Mesendoderm (in vitro differentiated cells): ENCODE measurements around the gene HOXD3.

Experiments
- DNase-seq: peaks from one replicate; pipeline ENCODE4 v3.0.0; 2013
- H2AK5ac ChIP-seq: 2 replicates; pipeline ENCODE4 v1.6.1; 2013; ENCODE audit warnings: low read length, inconsistent platforms
- H2BK120ac ChIP-seq: 2 replicates; pipeline ENCODE4 v1.6.1; 2013; ENCODE audit warnings: low read depth, mild to moderate bottlenecking, low read length, moderate library complexity, mixed read lengths
- H2BK15ac ChIP-seq: replicated peaks from 2 replicates; pipeline ENCODE4 v1.6.1; 2013; ENCODE audit warnings: low read depth, mild to moderate bottlenecking, moderate library complexity
- H2BK5ac ChIP-seq: 2 replicates; pipeline ENCODE4 v1.6.1; 2013; ENCODE audit warnings: low read length, inconsistent platforms
- H3K18ac ChIP-seq: 2 replicates; pipeline ENCODE4 v1.6.1; 2013; ENCODE audit warnings: mild to moderate bottlenecking, low read length, mixed read lengths
- H3K23ac ChIP-seq: one replicate; pipeline ENCODE4 v1.6.1; 2013; ENCODE audit warnings: low read length
- H3K27ac ChIP-seq: 2 replicates; pipeline ENCODE4 v1.5.1; 2013; ENCODE audit warnings: low read depth, mild to moderate bottlenecking, inconsistent platforms, low read length, moderate library complexity
- H3K27me3 ChIP-seq: 2 replicates; pipeline ENCODE4 v1.6.1; 2013; ENCODE audit warnings: low read length, control low read depth, mild to moderate bottlenecking, inconsistent platforms; ENCODE audit not compliant: insufficient read depth, poor library complexity
- H3K36me3 ChIP-seq: 2 replicates; pipeline ENCODE4 v1.6.1; 2013; ENCODE audit warnings: low read length, inconsistent platforms; ENCODE audit not compliant: control insufficient read depth, insufficient read depth
- H3K4ac ChIP-seq: one replicate; pipeline ENCODE4 v1.6.1; 2013; ENCODE audit warnings: low read depth, mild to moderate bottlenecking, low read length, moderate library complexity
- H3K4me1 ChIP-seq: 2 replicates; pipeline ENCODE4 v1.6.1; 2013; ENCODE audit warnings: low read depth, low read length, inconsistent platforms; ENCODE audit not compliant: control insufficient read depth
- H3K4me2 ChIP-seq: 2 replicates; pipeline ENCODE4 v1.6.1; 2013; ENCODE audit warnings: low read length
- H3K4me3 ChIP-seq: 2 replicates; pipeline ENCODE4 v1.5.1; 2013; ENCODE audit warnings: mild to moderate bottlenecking, low read length
- H3K56ac ChIP-seq: one replicate; pipeline ENCODE4 v1.6.1; 2013; ENCODE audit warnings: low read length
- H3K79me1 ChIP-seq: 2 replicates; pipeline ENCODE4 v1.6.1; 2013; ENCODE audit warnings: low read length, inconsistent platforms
- H3K79me2 ChIP-seq: 2 replicates; pipeline ENCODE4 v1.6.1; 2013; ENCODE audit warnings: mild to moderate bottlenecking, low read length; ENCODE audit not compliant: control insufficient read depth, insufficient read depth
- H3K9ac ChIP-seq: 2 replicates; pipeline ENCODE4 v1.6.1; 2013; ENCODE audit warnings: low read length, inconsistent platforms
- H4K5ac ChIP-seq: one replicate; pipeline ENCODE4 v1.6.1; 2013; ENCODE audit warnings: low read length
- H4K8ac ChIP-seq: one replicate; pipeline ENCODE4 v1.6.1; 2013; ENCODE audit warnings: low read depth, mild to moderate bottlenecking, control low read depth, low read length, moderate library complexity
- WGBS: extraction: QIAGEN DNeasy Blood & Tissue Kit; methylation state at CpG from one replicate; pipeline ENCODE4 v1.1.7; 2013; ENCODE audit warnings: low lambda C conversion rate, missing lambda C conversion rate; ENCODE audit not compliant: insufficient coverage; ENCODE audit errors: extremely low coverage; 5-methylcytosine and 5-hydroxymethylcytosine counted together

HOXD3 gene

GRCh38 chr2:176140513-176141317 lies 16.4 kb upstream of the HOXD3 start:
- H3K56ac ChIP-seq = peak overlapping the region; percentile 95
- H3K18ac ChIP-seq = no peak overlapping the region
- H3K4me3 ChIP-seq = peak overlapping the region; percentile 41
- peak overlapping the region; percentile 85 for H3K4me2 ChIP-seq
- H3K4ac ChIP-seq = no peak overlapping the region
- H3K27ac ChIP-seq = no peak overlapping the region
- no peak overlapping the region for H3K23ac ChIP-seq
- no peaks in the 10 kb centered on the region for H3K4me1 ChIP-seq
- no peak overlapping the region for H2AK5ac ChIP-seq
- peak overlapping the region; percentile 80 for H3K9ac ChIP-seq
- H3K27me3 ChIP-seq = peaks cover 77% of the 10 kb centered on the region
- H2BK5ac ChIP-seq = no peak overlapping the region
- H2BK15ac ChIP-seq = no peak overlapping the region
- H3K36me3 ChIP-seq = no peaks in the 10 kb centered on the region
- no peak overlapping the region for H4K5ac ChIP-seq
- peak; percentile 86 for DNase-seq
- no peaks in the 10 kb centered on the region for H3K79me1 ChIP-seq
- no peak overlapping the region for H2BK120ac ChIP-seq
- WGBS = no CpG with 5 or more reads among the region's 48 CpGs
- H3K79me2 ChIP-seq = no peaks in the 10 kb centered on the region
- H4K8ac ChIP-seq = no peak overlapping the region

GRCh38 chr2:176142281-176142680 lies 14.8 kb upstream of the HOXD3 start:
- H3K27ac ChIP-seq = no peak overlapping the region
- H3K4me2 ChIP-seq = no peak overlapping the region
- H3K79me1 ChIP-seq = no peaks in the 10 kb centered on the region
- H3K4ac ChIP-seq = no peak overlapping the region
- H3K4me3 ChIP-seq = no peak overlapping the region
- H2AK5ac ChIP-seq = no peak overlapping the region
- H3K27me3 ChIP-seq = peaks cover 78% of the 10 kb centered on the region
- H3K36me3 ChIP-seq = no peaks in the 10 kb centered on the region
- no peak overlapping the region for H3K56ac ChIP-seq
- DNase-seq = no peak
- H3K18ac ChIP-seq = no peak overlapping the region
- H2BK5ac ChIP-seq = no peak overlapping the region
- H3K9ac ChIP-seq = no peak overlapping the region
- no peaks in the 10 kb centered on the region for H3K79me2 ChIP-seq
- H3K23ac ChIP-seq = no peak overlapping the region
- no CpG with 5 or more reads among the region's 2 CpGs for WGBS
- H4K5ac ChIP-seq = no peak overlapping the region
- no peak overlapping the region for H4K8ac ChIP-seq
- no peak overlapping the region for H2BK15ac ChIP-seq
- H3K4me1 ChIP-seq = no peaks in the 10 kb centered on the region
- no peak overlapping the region for H2BK120ac ChIP-seq

- no peaks in the 10 kb centered on the region for H3K4me1 ChIP-seq
- H2BK5ac ChIP-seq = no peak overlapping the region
- no peak overlapping the region for H3K4me3 ChIP-seq
- no peaks in the 10 kb centered on the region for H3K79me1 ChIP-seq
- no peak for DNase-seq
- H2BK15ac ChIP-seq = no peak overlapping the region
- no peak overlapping the region for H3K9ac ChIP-seq
- WGBS = no CpG with 5 or more reads among the region's 4 CpGs
- no peak overlapping the region for H3K4ac ChIP-seq
- H3K36me3 ChIP-seq = no peaks in the 10 kb centered on the region
- peaks cover 83% of the 10 kb centered on the region for H3K27me3 ChIP-seq
- no peak overlapping the region for H3K18ac ChIP-seq
- no peak overlapping the region for H4K8ac ChIP-seq
- H2AK5ac ChIP-seq = no peak overlapping the region
- no peak overlapping the region for H3K56ac ChIP-seq
- no peak overlapping the region for H3K4me2 ChIP-seq
- no peak overlapping the region for H3K23ac ChIP-seq
- H4K5ac ChIP-seq = no peak overlapping the region
- no peaks in the 10 kb centered on the region for H3K79me2 ChIP-seq
- no peak overlapping the region for H2BK120ac ChIP-seq
- no peak overlapping the region for H3K27ac ChIP-seq
Measured at GRCh38 chr2:176145085-176145969, 11.8 kb upstream of the HOXD3 start.

GRCh38 chr2:176146101-176146500 lies 11.0 kb upstream of the HOXD3 start:
- no peak overlapping the region for H3K4me3 ChIP-seq
- no peak overlapping the region for H3K18ac ChIP-seq
- H2BK15ac ChIP-seq = no peak overlapping the region
- no peak overlapping the region for H2AK5ac ChIP-seq
- H3K27ac ChIP-seq = no peak overlapping the region
- no peaks in the 10 kb centered on the region for H3K36me3 ChIP-seq
- no peak overlapping the region for H4K5ac ChIP-seq
- H3K4me1 ChIP-seq = no peaks in the 10 kb centered on the region
- no peak overlapping the region for H3K56ac ChIP-seq
- H3K9ac ChIP-seq = no peak overlapping the region
- no peaks in the 10 kb centered on the region for H3K79me2 ChIP-seq
- no peak overlapping the region for H3K4ac ChIP-seq
- H3K27me3 ChIP-seq = peaks cover 89% of the 10 kb centered on the region
- no peaks in the 10 kb centered on the region for H3K79me1 ChIP-seq
- no peak overlapping the region for H4K8ac ChIP-seq
- H3K4me2 ChIP-seq = no peak overlapping the region
- no peak for DNase-seq
- H2BK5ac ChIP-seq = no peak overlapping the region
- H3K23ac ChIP-seq = no peak overlapping the region
- H2BK120ac ChIP-seq = no peak overlapping the region
- WGBS = no CpG with 5 or more reads among the region's 6 CpGs

- Histone ChIP-seq H3K4me3 (no peak overlapping the region), H3K9ac (no peak overlapping the region), H3K56ac (no peak overlapping the region), H4K5ac (no peak overlapping the region), H3K79me1 (no peaks in the 10 kb centered on the region), H3K36me3 (no peaks in the 10 kb centered on the region), H3K4me2 (no peak overlapping the region), H2BK120ac (no peak overlapping the region), H2BK5ac (no peak overlapping the region), H2BK15ac (no peak overlapping the region), H3K23ac (no peak overlapping the region), H3K27me3 (peaks cover 89% of the 10 kb centered on the region), H3K79me2 (no peaks in the 10 kb centered on the region), H3K18ac (no peak overlapping the region), H3K4ac (no peak overlapping the region), H3K4me1 (no peaks in the 10 kb centered on the region), H4K8ac (no peak overlapping the region), H3K27ac (no peak overlapping the region), H2AK5ac (no peak overlapping the region)
- DNase-seq = no peak
Measured at GRCh38 chr2:176146645-176147044, 10.5 kb upstream of the HOXD3 start.
